ENCODE measurements around the gene IPO13.

DNA sequence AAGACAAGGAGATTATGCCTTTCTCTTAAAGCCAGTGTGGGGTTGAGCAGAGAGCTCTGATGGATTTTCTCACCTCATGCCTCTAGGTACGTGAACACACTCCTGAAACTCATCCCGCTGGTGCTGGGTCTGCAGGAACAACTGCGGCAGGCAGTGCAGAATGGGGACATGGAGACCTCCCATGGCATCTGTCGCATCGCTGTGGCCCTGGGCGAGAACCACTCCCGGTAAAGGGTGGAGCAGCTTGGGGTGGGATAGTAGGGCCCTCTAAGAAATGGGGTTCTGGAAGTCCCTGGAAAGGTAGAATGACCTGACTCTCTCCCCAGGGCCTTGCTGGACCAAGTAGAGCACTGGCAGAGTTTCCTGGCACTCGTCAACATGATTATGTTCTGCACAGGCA is 9.5 kb downstream of the IPO13 start:
- TF ChIP-seq, protein P1, sequence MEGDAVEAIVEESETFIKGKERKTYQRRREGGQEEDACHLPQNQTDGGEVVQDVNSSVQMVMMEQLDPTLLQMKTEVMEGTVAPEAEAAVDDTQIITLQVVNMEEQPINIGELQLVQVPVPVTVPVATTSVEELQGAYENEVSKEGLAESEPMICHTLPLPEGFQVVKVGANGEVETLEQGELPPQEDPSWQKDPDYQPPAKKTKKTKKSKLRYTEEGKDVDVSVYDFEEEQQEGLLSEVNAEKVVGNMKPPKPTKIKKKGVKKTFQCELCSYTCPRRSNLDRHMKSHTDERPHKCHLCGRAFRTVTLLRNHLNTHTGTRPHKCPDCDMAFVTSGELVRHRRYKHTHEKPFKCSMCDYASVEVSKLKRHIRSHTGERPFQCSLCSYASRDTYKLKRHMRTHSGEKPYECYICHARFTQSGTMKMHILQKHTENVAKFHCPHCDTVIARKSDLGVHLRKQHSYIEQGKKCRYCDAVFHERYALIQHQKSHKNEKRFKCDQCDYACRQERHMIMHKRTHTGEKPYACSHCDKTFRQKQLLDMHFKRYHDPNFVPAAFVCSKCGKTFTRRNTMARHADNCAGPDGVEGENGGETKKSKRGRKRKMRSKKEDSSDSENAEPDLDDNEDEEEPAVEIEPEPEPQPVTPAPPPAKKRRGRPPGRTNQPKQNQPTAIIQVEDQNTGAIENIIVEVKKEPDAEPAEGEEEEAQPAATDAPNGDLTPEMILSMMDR (IDR thresholded peaks at IDR 0.05), result no peak
- no peak for TF ChIP-seq POLR2A (IDR thresholded peaks at IDR 0.05)
